ENCODE measurements around the gene ZNF577. TPM values are rescaled to one million over a fixed set of nuclear protein-coding genes. Genes with fewer than 3 reads are reported as not detected.

The ZNF577 gene
- total and polyA plus RNA-seq, 2 of the 13 experiments (the other 11 are each of a cell fraction or from before 2014, with no cell fraction given), result 5.7 to 7.6 TPM

- TF ChIP-seq, protein P1, sequence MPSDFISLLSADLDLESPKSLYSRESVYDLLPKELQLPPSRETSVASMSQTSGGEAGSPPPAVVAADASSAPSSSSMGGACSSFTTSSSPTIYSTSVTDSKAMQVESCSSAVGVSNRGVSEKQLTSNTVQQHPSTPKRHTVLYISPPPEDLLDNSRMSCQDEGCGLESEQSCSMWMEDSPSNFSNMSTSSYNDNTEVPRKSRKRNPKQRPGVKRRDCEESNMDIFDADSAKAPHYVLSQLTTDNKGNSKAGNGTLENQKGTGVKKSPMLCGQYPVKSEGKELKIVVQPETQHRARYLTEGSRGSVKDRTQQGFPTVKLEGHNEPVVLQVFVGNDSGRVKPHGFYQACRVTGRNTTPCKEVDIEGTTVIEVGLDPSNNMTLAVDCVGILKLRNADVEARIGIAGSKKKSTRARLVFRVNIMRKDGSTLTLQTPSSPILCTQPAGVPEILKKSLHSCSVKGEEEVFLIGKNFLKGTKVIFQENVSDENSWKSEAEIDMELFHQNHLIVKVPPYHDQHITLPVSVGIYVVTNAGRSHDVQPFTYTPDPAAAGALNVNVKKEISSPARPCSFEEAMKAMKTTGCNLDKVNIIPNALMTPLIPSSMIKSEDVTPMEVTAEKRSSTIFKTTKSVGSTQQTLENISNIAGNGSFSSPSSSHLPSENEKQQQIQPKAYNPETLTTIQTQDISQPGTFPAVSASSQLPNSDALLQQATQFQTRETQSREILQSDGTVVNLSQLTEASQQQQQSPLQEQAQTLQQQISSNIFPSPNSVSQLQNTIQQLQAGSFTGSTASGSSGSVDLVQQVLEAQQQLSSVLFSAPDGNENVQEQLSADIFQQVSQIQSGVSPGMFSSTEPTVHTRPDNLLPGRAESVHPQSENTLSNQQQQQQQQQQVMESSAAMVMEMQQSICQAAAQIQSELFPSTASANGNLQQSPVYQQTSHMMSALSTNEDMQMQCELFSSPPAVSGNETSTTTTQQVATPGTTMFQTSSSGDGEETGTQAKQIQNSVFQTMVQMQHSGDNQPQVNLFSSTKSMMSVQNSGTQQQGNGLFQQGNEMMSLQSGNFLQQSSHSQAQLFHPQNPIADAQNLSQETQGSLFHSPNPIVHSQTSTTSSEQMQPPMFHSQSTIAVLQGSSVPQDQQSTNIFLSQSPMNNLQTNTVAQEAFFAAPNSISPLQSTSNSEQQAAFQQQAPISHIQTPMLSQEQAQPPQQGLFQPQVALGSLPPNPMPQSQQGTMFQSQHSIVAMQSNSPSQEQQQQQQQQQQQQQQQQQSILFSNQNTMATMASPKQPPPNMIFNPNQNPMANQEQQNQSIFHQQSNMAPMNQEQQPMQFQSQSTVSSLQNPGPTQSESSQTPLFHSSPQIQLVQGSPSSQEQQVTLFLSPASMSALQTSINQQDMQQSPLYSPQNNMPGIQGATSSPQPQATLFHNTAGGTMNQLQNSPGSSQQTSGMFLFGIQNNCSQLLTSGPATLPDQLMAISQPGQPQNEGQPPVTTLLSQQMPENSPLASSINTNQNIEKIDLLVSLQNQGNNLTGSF (CRISPR knock-in tag; IDR thresholded peaks at IDR 0.05), result no peak
- TF ChIP-seq, protein P2, sequence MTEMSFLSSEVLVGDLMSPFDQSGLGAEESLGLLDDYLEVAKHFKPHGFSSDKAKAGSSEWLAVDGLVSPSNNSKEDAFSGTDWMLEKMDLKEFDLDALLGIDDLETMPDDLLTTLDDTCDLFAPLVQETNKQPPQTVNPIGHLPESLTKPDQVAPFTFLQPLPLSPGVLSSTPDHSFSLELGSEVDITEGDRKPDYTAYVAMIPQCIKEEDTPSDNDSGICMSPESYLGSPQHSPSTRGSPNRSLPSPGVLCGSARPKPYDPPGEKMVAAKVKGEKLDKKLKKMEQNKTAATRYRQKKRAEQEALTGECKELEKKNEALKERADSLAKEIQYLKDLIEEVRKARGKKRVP (CRISPR knock-in tag; IDR thresholded peaks at IDR 0.05), result no peak
- 0 out of 2 replicates have a peak, but pooled peaks have one; percentile 24 for TF ChIP-seq TSC22D2 (CRISPR knock-in tag; IDR thresholded peaks at IDR 0.05; ENCODE audit: borderline replicate concordance)
- no peak for TF ChIP-seq ZNF451 (CRISPR knock-in tag; IDR thresholded peaks at IDR 0.05)
- TF ChIP-seq MXD3 (CRISPR knock-in tag; IDR thresholded peaks at IDR 0.05), result no peak; the same call in 1 of the 2 replicates
- no peak for TF ChIP-seq ZNF761 (CRISPR knock-in tag; conservative IDR thresholded peaks at IDR 0.05)
- peak; percentile 54; the same call in 1 of the 2 replicates for TF ChIP-seq MAX (IDR thresholded peaks at IDR 0.05)
- TF ChIP-seq CEBPG (CRISPR knock-in tag; IDR thresholded peaks at IDR 0.05), result peak; percentile 13; the same call in 1 of the 2 replicates
- no peak for TF ChIP-seq NFATC3 (CRISPR knock-in tag; IDR thresholded peaks at IDR 0.05)
- TF ChIP-seq ZNF839 (CRISPR knock-in tag; IDR thresholded peaks at IDR 0.05; ENCODE audit: borderline replicate concordance), result 0 out of 2 replicates have a peak, but pooled peaks have one; percentile 35
- TF ChIP-seq ZNF777 (CRISPR knock-in tag; IDR thresholded peaks at IDR 0.05), result no peak
- TF ChIP-seq JUN (CRISPR knock-in tag; IDR thresholded peaks at IDR 0.05), result no peak
- TF ChIP-seq ZNF747 (CRISPR knock-in tag; IDR thresholded peaks at IDR 0.05; ENCODE audit: borderline replicate concordance), result no peak
- no peak for TF ChIP-seq ZFP36 (IDR thresholded peaks at IDR 0.05; ENCODE audit: borderline replicate concordance, low read depth, low read length, partially characterized antibody)
- TF ChIP-seq EP300 (IDR thresholded peaks at IDR 0.05; ENCODE audit: low read depth in 2 of 2, low read length in 2 of 2), result no peak
- TF ChIP-seq EP300 (CRISPR knock-in tag; IDR thresholded peaks at IDR 0.05; ENCODE audit: borderline replicate concordance), result no peak
- TF ChIP-seq KDM2A (CRISPR knock-in tag; IDR thresholded peaks at IDR 0.05; ENCODE audit: borderline replicate concordance, low read depth), result peak; percentile 89
- TF ChIP-seq ZNF589 (CRISPR knock-in tag; conservative IDR thresholded peaks at IDR 0.05), result no peak
- no peak for TF ChIP-seq KAT2B (IDR thresholded peaks at IDR 0.05; ENCODE audit: borderline replicate concordance, low read depth, low read length)
- no peak for TF ChIP-seq ZNF660 (CRISPR knock-in tag; IDR thresholded peaks at IDR 0.05; ENCODE audit: borderline replicate concordance, low read depth)
- no peak for TF ChIP-seq ZNF205 (CRISPR knock-in tag; IDR thresholded peaks at IDR 0.05)
- no peak for TF ChIP-seq ZNF652 (CRISPR knock-in tag; IDR thresholded peaks at IDR 0.05; ENCODE audit: borderline replicate concordance, low read depth)
- TF ChIP-seq ZNF432 (CRISPR knock-in tag; IDR thresholded peaks at IDR 0.05; ENCODE audit: borderline replicate concordance), result no peak
These were observed 16.8 kb upstream of the ZNF577 start, which contains the start of gene ZNF649 (continued) for GRCh38 chr19:51904331-51905165.
